Gastroesophageal sphincter (tissue), 4 donors: ENCODE data around the gene PAQR7. TPM values are rescaled to one million over a fixed set of nuclear protein-coding genes. Genes with fewer than 3 reads are reported as not detected.

Experiments
- ATAC-seq: fragments of 150-250 bp; one replicate; pipeline ENCODE4 v1.9.1; 2016; ENCODE audit warnings: mild to moderate bottlenecking, moderate library complexity
- H3K27ac ChIP-seq, 4 donors: fragments of 200-600 bp; sonication (generic) in 3 of 4; 1 replicate in 3 of 4; 2 replicates in 1 of 4; pipeline ENCODE4 v1.5.1; 2016 to 2019
- H3K27me3 ChIP-seq: fragments of 200-600 bp; sonication (generic); one replicate; pipeline ENCODE4 v1.5.1; 2019
- H3K36me3 ChIP-seq, 2 donors: fragments of 200-600 bp; sonication (generic); one replicate each; pipeline ENCODE4 v1.5.1; 2019; ENCODE audit warnings: control low read depth in 1 of 2
- H3K4me1 ChIP-seq, 3 donors: fragments of 200-600 bp; sonication (generic); 1 replicate in 2 of 3; 2 replicates in 1 of 3; pipeline ENCODE4 v1.5.1; 2016 to 2019; ENCODE audit warnings: control low read depth in 2 of 3
- H3K4me3 ChIP-seq, 2 donors: fragments of 200-600 bp; sonication (generic); one replicate each; pipeline ENCODE4 v1.5.1; 2019; ENCODE audit warnings: mild to moderate bottlenecking in 1 of 2, moderate library complexity in 1 of 2
- H3K9me3 ChIP-seq, 3 donors: fragments of 200-600 bp; sonication (generic); one replicate each; pipeline ENCODE4 v1.5.1; 2017 to 2019; ENCODE audit warnings: control low read depth in 2 of 3
- EP300 ChIP-seq: sonication (generic); formaldehyde crosslinking; IDR thresholded peaks from one replicate; pipeline ENCODE4 v1.6.1; 2017; ENCODE audit warnings: antibody characterized with exemption, mild to moderate bottlenecking
- POLR2A ChIP-seq, 2 donors: fragments of 450-650 bp; IDR thresholded peaks; one replicate each; pipeline ENCODE4 v1.6.1; 2017; ENCODE audit warnings: antibody characterized with exemption in 2 of 2, mild to moderate bottlenecking in 2 of 2, moderate library complexity in 1 of 2
- POLR2AphosphoS5 ChIP-seq: sonication (generic); formaldehyde crosslinking; IDR thresholded peaks from one replicate; pipeline ENCODE4 v1.6.1; 2017; ENCODE audit warnings: antibody characterized with exemption
- WGBS, 2 donors: methylation state at CpG; one replicate each; pipeline ENCODE4 v1.1.5; 2018; ENCODE audit warnings: low coverage in 1 of 2; 5-methylcytosine and 5-hydroxymethylcytosine counted together
- total RNA-seq, 4 donors: library from RNA; depleted of rRNA; stranded (reverse); fragments of >200 nt; gene quantifications; one replicate each; pipeline ENCODE4 v1.1.0, GENCODE V29; 2016
- TF ChIP-seq, protein P1 (sequence below), 4 experiments: fragments of 200-600 bp in 2 of 4; fragments of 450-650 bp in 2 of 4; sonication (generic) in 1 of 4; IDR thresholded peaks; one replicate each; pipeline ENCODE4 v1.5.1; 2017 to 2019; ENCODE audit warnings: antibody characterized with exemption in 4 of 4, mild to moderate bottlenecking in 2 of 4, moderate library complexity in 2 of 4

Gene PAQR7
- total RNA-seq, 4 donors from 2014 or later, result 6.5 to 13.7 (median 7.8) TPM

DNA sequence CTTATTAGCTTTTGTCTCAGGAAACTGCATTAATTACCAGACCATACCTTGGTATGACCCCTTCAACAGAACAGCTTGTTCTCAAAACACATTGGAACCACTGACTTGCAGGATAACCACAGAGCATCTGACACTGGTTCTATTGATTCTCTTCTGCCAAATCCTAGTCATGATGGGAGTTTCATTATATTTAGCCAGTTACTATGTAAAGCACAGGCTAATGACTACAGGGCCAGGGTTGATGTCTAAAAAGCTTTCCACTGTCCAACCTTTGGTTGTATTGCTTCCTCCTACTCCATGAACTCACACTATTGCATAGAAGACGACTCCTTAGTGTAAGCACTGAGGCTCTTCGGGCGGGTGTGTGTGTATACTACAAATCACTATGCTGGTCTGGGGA, 27.0 kb upstream of the PAQR7 start:
- 50 to 83% methylated on average over 1 to 3 of the region's 3 CpGs for WGBS, 2 donors
- TF ChIP-seq POLR2A (IDR thresholded peaks at IDR 0.05), result no peak
- TF ChIP-seq, protein P1, sequence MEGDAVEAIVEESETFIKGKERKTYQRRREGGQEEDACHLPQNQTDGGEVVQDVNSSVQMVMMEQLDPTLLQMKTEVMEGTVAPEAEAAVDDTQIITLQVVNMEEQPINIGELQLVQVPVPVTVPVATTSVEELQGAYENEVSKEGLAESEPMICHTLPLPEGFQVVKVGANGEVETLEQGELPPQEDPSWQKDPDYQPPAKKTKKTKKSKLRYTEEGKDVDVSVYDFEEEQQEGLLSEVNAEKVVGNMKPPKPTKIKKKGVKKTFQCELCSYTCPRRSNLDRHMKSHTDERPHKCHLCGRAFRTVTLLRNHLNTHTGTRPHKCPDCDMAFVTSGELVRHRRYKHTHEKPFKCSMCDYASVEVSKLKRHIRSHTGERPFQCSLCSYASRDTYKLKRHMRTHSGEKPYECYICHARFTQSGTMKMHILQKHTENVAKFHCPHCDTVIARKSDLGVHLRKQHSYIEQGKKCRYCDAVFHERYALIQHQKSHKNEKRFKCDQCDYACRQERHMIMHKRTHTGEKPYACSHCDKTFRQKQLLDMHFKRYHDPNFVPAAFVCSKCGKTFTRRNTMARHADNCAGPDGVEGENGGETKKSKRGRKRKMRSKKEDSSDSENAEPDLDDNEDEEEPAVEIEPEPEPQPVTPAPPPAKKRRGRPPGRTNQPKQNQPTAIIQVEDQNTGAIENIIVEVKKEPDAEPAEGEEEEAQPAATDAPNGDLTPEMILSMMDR (IDR thresholded peaks at IDR 0.05), result no peak
- no peak for TF ChIP-seq EP300
- no peak for TF ChIP-seq POLR2AphosphoS5
- no peak overlapping the region for H3K27ac ChIP-seq
- no peak overlapping the region for H3K4me3 ChIP-seq
- ATAC-seq, result no peak
- H3K27me3 ChIP-seq, result no peaks in the 10 kb centered on the region
- H3K36me3 ChIP-seq, result peaks cover 0 to 40% of the 10 kb centered on the region in 2 donors
- peaks cover 0 to 36% (median 9%) of the 10 kb centered on the region in 3 donors for H3K4me1 ChIP-seq
- H3K9me3 ChIP-seq, result no peaks in the 10 kb centered on the region

- Histone ChIP-seq H3K4me1 (peaks cover 0 to 27% (median 7%) of the 10 kb centered on the region in 3 donors), H3K27ac (no peak overlapping the region), H3K9me3 (no peaks in the 10 kb centered on the region), H3K4me3 (no peak overlapping the region), H3K27me3 (no peaks in the 10 kb centered on the region), H3K36me3 (peaks cover 0 to 40% of the 10 kb centered on the region in 2 donors)
- WGBS, 2 donors, result 69 to 80% methylated on average over 5 of the region's 5 CpGs
- TF ChIP-seq POLR2A (IDR thresholded peaks at IDR 0.05) (no peak), POLR2AphosphoS5 (no peak), EP300 (no peak)
- TF ChIP-seq, protein P1 (IDR thresholded peaks at IDR 0.05), result no peak
- ATAC-seq, result no peak
Measured at GRCh38 chr1:25900219-25900618, 24.7 kb upstream of the PAQR7 start.

- H3K27ac ChIP-seq, result no peak overlapping the region
Measured at GRCh38 chr1:25899792-25900191, 24.3 kb upstream of the PAQR7 start.

DNA sequence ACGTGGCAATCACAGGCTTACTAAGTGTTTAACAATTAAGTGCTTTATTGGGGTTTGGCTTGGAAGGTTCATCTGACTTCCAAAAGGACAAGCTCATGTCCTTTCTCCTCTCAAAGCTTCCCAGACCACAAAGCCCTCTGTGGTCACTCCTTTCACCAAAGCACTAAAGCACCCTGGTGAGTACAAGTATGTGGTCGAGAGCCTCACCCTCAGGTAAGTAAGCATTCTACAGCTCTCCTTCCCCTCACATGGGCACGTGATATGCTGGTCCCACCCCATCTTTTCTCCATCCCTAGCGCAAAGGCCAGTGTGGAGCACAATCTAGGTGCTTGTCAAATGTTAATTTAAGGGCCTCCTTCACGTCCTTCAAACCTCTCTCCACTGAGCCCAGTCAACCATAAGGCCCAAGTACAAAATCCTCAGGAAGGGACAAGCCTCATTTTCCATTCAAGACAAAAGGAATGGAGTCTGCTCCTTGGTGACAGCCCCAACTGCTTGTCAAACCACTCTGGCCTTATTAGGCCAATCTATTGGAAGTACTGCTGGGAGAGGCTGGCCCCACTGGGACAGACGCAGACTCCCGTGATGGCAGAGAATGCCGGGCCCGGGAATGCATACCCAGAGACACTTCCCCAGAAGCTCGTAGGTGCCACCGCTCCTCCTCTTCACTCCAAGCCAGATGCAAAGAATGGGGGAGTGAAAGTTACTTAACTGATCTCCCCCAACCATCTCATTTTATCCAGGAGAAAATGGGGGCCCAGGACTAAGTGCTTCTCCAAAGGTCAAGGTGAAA, 22.9 kb upstream of the PAQR7 start:
- TF ChIP-seq POLR2A (IDR thresholded peaks at IDR 0.05) (no peak), EP300 (no peak), POLR2AphosphoS5 (no peak)
- TF ChIP-seq, protein P1 (IDR thresholded peaks at IDR 0.05), result no peak
- Histone ChIP-seq H3K9me3 (no peaks in the 10 kb centered on the region), H3K27me3 (no peaks in the 10 kb centered on the region), H3K4me1 (peaks cover 0 to 17% (median 2%) of the 10 kb centered on the region in 3 donors), H3K27ac (no peak overlapping the region), H3K36me3 (peaks cover 0 to 40% of the 10 kb centered on the region in 2 donors), H3K4me3 (no peak overlapping the region)
- ATAC-seq, result no peak
- 69 to 79% methylated on average over 2 to 5 of the region's 11 CpGs for WGBS, 2 donors

More at GRCh38 chr1:25899792-25900191, 24.3 kb upstream of the PAQR7 start:
- WGBS, 2 donors, result 73 to 75% methylated on average over 4 of the region's 6 CpGs
- H3K4me3 ChIP-seq, result no peak overlapping the region
- no peak for ATAC-seq
- peaks cover 0 to 40% of the 10 kb centered on the region in 2 donors for H3K36me3 ChIP-seq
- no peaks in the 10 kb centered on the region for H3K9me3 ChIP-seq
- TF ChIP-seq POLR2AphosphoS5 (no peak), POLR2A (IDR thresholded peaks at IDR 0.05) (no peak), EP300 (no peak)
- TF ChIP-seq, protein P1 (IDR thresholded peaks at IDR 0.05), result no peak
- H3K27me3 ChIP-seq, result no peaks in the 10 kb centered on the region
- peaks cover 0 to 27% (median 7%) of the 10 kb centered on the region in 3 donors for H3K4me1 ChIP-seq

DNA sequence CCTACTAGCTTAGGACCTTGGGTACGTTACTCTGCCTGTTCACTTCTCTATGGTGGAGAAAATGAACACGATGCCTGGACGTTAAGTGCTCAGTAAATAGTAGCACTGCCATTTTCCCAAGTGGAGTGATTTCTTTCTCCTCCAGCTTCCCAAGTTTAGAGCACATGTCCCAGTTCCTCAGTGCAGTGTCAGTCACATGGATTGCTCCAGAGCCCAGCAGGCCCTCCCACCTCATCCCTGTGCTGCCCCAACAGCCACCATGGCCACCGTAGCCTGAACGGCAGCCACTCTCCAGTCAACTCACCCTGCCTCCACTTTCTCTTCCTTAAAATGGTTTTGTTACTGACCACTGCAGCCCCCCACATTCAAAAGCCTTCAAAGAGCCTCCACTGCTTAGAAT, 22.2 kb upstream of the PAQR7 start:
- Histone ChIP-seq H3K4me1 (peaks cover 0 to 23% (median 2%) of the 10 kb centered on the region in 3 donors), H3K36me3 (peaks cover 0 to 40% of the 10 kb centered on the region in 2 donors), H3K27ac (no peak overlapping the region), H3K27me3 (no peaks in the 10 kb centered on the region), H3K4me3 (no peak overlapping the region), H3K9me3 (no peaks in the 10 kb centered on the region)
- TF ChIP-seq, protein P1 (IDR thresholded peaks at IDR 0.05), result no peak
- TF ChIP-seq POLR2AphosphoS5 (no peak), EP300 (no peak), POLR2A (IDR thresholded peaks at IDR 0.05) (no peak)
- ATAC-seq, result no peak
- WGBS, 2 donors, result 53% methylated on average over 2 of the region's 5 CpGs; no CpG with 5 or more reads in 1 of the 2 donors
